Measurements from ENCODE around the gene TUBB6.

Gene TUBB6

DNA sequence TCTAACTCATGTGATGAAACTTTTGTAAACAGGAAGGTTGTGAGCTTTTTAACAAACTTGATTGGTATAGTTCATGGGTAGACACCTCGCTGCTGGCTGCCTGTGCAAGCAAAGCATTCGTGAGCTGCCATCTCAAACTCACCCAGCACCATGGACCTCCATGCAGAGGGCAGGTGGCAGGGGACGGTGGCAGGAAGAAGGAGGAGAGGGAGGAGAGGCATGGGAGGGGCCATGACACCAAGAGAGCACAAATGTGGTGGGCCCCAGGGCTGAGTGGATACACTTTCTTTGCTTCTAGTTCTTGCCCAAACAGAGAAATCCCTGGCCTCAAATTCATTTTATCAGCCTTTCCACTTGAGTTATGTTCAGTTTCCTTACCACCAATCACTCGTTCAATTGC is 39.9 kb downstream of the TUBB6 start:
- H3K4me1 ChIP-seq (ENCODE audit: control insufficient read depth in 1 of 2, insufficient read depth in 2 of 2, low read length in 2 of 2) = no peaks in the 10 kb centered on the region
- H3K27me3 ChIP-seq (ENCODE audit: low read depth, low read length) = no peaks in the 10 kb centered on the region
- H3K36me3 ChIP-seq (ENCODE audit: control insufficient read depth in 1 of 2, insufficient read depth in 2 of 2, low read length in 2 of 2) = peaks cover 67 to 74% of the 10 kb centered on the region in 2 donors
- H3K4me3 ChIP-seq (ENCODE audit: low read depth in 1 of 2, low read length in 2 of 2) = no peak overlapping the region
- H3K27ac ChIP-seq (ENCODE audit: low read length) = no peak overlapping the region
- no peaks in the 10 kb centered on the region for H3K9me3 ChIP-seq (ENCODE audit: control insufficient read depth in 1 of 2, low read length in 2 of 2)

- H3K4me3 ChIP-seq (ENCODE audit: low read depth in 1 of 2, low read length in 2 of 2) = no peak overlapping the region
- peaks cover 47 to 68% of the 10 kb centered on the region in 2 donors for H3K36me3 ChIP-seq (ENCODE audit: control insufficient read depth in 1 of 2, insufficient read depth in 2 of 2, low read length in 2 of 2)
- no peaks in the 10 kb centered on the region for H3K4me1 ChIP-seq (ENCODE audit: control insufficient read depth in 1 of 2, insufficient read depth in 2 of 2, low read length in 2 of 2)
- H3K27me3 ChIP-seq (ENCODE audit: low read depth, low read length) = no peaks in the 10 kb centered on the region
- no peak overlapping the region for H3K27ac ChIP-seq (ENCODE audit: low read length)
- H3K9me3 ChIP-seq (ENCODE audit: control insufficient read depth in 1 of 2, low read length in 2 of 2) = no peaks in the 10 kb centered on the region
Observed at GRCh38 chr18:12352188-12352587, 44.1 kb downstream of the TUBB6 start.

- H3K27ac ChIP-seq (ENCODE audit: low read length) = no peak overlapping the region
- H3K4me3 ChIP-seq (ENCODE audit: low read depth in 1 of 2, low read length in 2 of 2) = no peak overlapping the region
- peaks cover 0 to 3% of the 10 kb centered on the region in 2 donors for H3K4me1 ChIP-seq (ENCODE audit: control insufficient read depth in 1 of 2, insufficient read depth in 2 of 2, low read length in 2 of 2)
- H3K27me3 ChIP-seq (ENCODE audit: low read depth, low read length) = no peaks in the 10 kb centered on the region
- no peaks in the 10 kb centered on the region for H3K9me3 ChIP-seq (ENCODE audit: control insufficient read depth in 1 of 2, low read length in 2 of 2)
- peaks cover 46 to 55% of the 10 kb centered on the region in 2 donors for H3K36me3 ChIP-seq (ENCODE audit: control insufficient read depth in 1 of 2, insufficient read depth in 2 of 2, low read length in 2 of 2)
Observed at GRCh38 chr18:12359515-12359927, 51.5 kb downstream of the TUBB6 start.

GRCh38 chr18:12361770-12362378 is 53.8 kb downstream of the TUBB6 start:
- H3K27ac ChIP-seq (ENCODE audit: low read length) = peak overlapping the region; percentile 39
- no peak overlapping the region for H3K4me3 ChIP-seq (ENCODE audit: low read depth in 1 of 2, low read length in 2 of 2)
- peaks cover 50 to 55% of the 10 kb centered on the region in 2 donors for H3K36me3 ChIP-seq (ENCODE audit: control insufficient read depth in 1 of 2, insufficient read depth in 2 of 2, low read length in 2 of 2)
- no peaks in the 10 kb centered on the region for H3K9me3 ChIP-seq (ENCODE audit: control insufficient read depth in 1 of 2, low read length in 2 of 2)
- no peaks in the 10 kb centered on the region for H3K27me3 ChIP-seq (ENCODE audit: low read depth, low read length)
- H3K4me1 ChIP-seq (ENCODE audit: control insufficient read depth in 1 of 2, insufficient read depth in 2 of 2, low read length in 2 of 2) = peaks cover 0 to 12% of the 10 kb centered on the region in 2 donors

- Histone ChIP-seq H3K4me1 (ENCODE audit: control insufficient read depth in 1 of 2, insufficient read depth in 2 of 2, low read length in 2 of 2) (peaks cover 0 to 12% of the 10 kb centered on the region in 2 donors), H3K36me3 (ENCODE audit: control insufficient read depth in 1 of 2, insufficient read depth in 2 of 2, low read length in 2 of 2) (peaks cover 55 to 58% of the 10 kb centered on the region in 2 donors), H3K9me3 (ENCODE audit: control insufficient read depth in 1 of 2, low read length in 2 of 2) (no peaks in the 10 kb centered on the region), H3K4me3 (ENCODE audit: low read depth in 1 of 2, low read length in 2 of 2) (no peak overlapping the region), H3K27ac (ENCODE audit: low read length) (peak overlapping the region; percentile 6), H3K27me3 (ENCODE audit: low read depth, low read length) (no peaks in the 10 kb centered on the region)
Observed at GRCh38 chr18:12362473-12363174, 54.6 kb downstream of the TUBB6 start.

DNA sequence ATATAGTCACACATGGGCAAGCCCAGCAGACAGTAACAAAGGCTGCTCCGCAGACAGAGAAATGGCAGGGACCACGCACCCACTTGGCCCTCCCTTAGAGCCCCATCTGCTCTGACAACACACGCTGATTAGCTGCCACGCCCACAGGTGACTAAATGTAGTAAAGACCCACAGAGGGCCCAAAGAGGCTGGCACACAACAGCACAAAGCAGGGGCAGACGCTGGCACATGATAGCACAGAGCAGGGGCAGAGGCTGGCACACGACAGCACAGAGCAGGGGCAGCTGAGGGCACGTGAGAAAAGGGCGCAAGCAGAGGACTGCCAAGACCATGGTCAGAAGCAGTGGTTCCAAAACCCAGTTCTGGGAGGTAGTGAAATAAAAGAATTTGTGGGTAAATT is 58.3 kb downstream of the TUBB6 start:
- H3K36me3 ChIP-seq (ENCODE audit: control insufficient read depth in 1 of 2, insufficient read depth in 2 of 2, low read length in 2 of 2) = peaks cover 38 to 41% of the 10 kb centered on the region in 2 donors
- H3K4me1 ChIP-seq (ENCODE audit: control insufficient read depth in 1 of 2, insufficient read depth in 2 of 2, low read length in 2 of 2) = peaks cover 0 to 12% of the 10 kb centered on the region in 2 donors
- no peak overlapping the region for H3K4me3 ChIP-seq (ENCODE audit: low read depth in 1 of 2, low read length in 2 of 2)
- no peaks in the 10 kb centered on the region for H3K27me3 ChIP-seq (ENCODE audit: low read depth, low read length)
- no peaks in the 10 kb centered on the region for H3K9me3 ChIP-seq (ENCODE audit: control insufficient read depth in 1 of 2, low read length in 2 of 2)
- peak overlapping the region; percentile 40 for H3K27ac ChIP-seq (ENCODE audit: low read length)

DNA sequence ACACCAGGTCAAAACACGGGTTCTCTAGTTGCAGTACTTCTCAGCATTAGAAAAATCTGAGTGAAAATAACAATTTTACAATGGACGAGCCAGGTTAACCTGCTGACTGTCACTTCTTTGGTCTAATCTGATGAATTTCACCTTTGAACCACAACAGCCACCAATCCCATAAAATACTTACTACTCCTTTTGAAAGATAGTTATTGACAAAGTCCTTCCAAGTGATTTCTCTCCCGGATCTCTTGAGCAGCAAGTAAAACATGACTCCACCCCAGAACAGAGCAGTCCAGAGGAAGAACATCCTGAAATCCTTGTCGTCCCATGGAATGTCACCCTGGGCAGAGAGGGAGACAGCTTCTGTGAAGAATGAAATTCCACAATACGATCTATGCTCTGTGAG is 58.7 kb downstream of the TUBB6 start:
- Histone ChIP-seq H3K4me1 (ENCODE audit: control insufficient read depth in 1 of 2, insufficient read depth in 2 of 2, low read length in 2 of 2) (peaks cover 0 to 12% of the 10 kb centered on the region in 2 donors), H3K27me3 (ENCODE audit: low read depth, low read length) (no peaks in the 10 kb centered on the region), H3K4me3 (ENCODE audit: low read depth in 1 of 2, low read length in 2 of 2) (no peak overlapping the region), H3K36me3 (ENCODE audit: control insufficient read depth in 1 of 2, insufficient read depth in 2 of 2, low read length in 2 of 2) (peaks cover 37 to 41% of the 10 kb centered on the region in 2 donors), H3K9me3 (ENCODE audit: control insufficient read depth in 1 of 2, low read length in 2 of 2) (no peaks in the 10 kb centered on the region), H3K27ac (ENCODE audit: low read length) (peak overlapping the region; percentile 40)

DNA sequence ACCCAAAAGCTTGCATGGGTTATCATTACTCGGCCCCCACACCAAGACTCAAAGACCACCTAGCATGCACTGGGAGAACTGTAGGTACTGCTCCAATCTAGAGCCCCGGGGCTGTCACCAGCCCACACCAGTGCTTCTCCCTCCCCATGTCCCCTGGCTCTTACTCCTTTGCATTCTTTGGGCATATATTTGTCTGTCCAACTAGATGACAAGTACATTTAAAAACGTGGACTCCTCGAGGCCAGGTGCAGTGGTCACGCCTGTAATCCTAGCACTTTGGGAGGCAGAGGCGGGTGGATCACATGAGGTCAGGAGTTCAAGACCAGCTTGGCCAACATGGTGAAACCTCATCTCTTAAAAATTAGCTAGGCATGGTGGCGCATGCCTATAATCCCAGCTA is 61.2 kb downstream of the TUBB6 start:
- H3K4me1 ChIP-seq (ENCODE audit: control insufficient read depth in 1 of 2, insufficient read depth in 2 of 2, low read length in 2 of 2) = peaks cover 6 to 23% of the 10 kb centered on the region in 2 donors
- H3K27ac ChIP-seq (ENCODE audit: low read length) = no peak overlapping the region
- no peak overlapping the region for H3K4me3 ChIP-seq (ENCODE audit: low read depth in 1 of 2, low read length in 2 of 2)
- H3K27me3 ChIP-seq (ENCODE audit: low read depth, low read length) = no peaks in the 10 kb centered on the region
- no peaks in the 10 kb centered on the region for H3K9me3 ChIP-seq (ENCODE audit: control insufficient read depth in 1 of 2, low read length in 2 of 2)
- H3K36me3 ChIP-seq (ENCODE audit: control insufficient read depth in 1 of 2, insufficient read depth in 2 of 2, low read length in 2 of 2) = peaks cover 23 to 29% of the 10 kb centered on the region in 2 donors

- peaks cover 10 to 33% of the 10 kb centered on the region in 2 donors for H3K4me1 ChIP-seq (ENCODE audit: control insufficient read depth in 1 of 2, insufficient read depth in 2 of 2, low read length in 2 of 2)
Observed at GRCh38 chr18:12371590-12371989, 63.5 kb downstream of the TUBB6 start.

GRCh38 chr18:12372406-12372805 is 64.4 kb downstream of the TUBB6 start:
- Histone ChIP-seq H3K9me3 (ENCODE audit: control insufficient read depth in 1 of 2, low read length in 2 of 2) (no peaks in the 10 kb centered on the region), H3K27ac (ENCODE audit: low read length) (peak overlapping the region; percentile 7), H3K36me3 (ENCODE audit: control insufficient read depth in 1 of 2, insufficient read depth in 2 of 2, low read length in 2 of 2) (peaks cover 6 to 14% of the 10 kb centered on the region in 2 donors), H3K27me3 (ENCODE audit: low read depth, low read length) (no peaks in the 10 kb centered on the region), H3K4me3 (ENCODE audit: low read depth in 1 of 2, low read length in 2 of 2) (peak overlapping the region in 1 of 2 donors; percentile 5), H3K4me1 (ENCODE audit: control insufficient read depth in 1 of 2, insufficient read depth in 2 of 2, low read length in 2 of 2) (peaks cover 10 to 33% of the 10 kb centered on the region in 2 donors)

More at GRCh38 chr18:12371590-12371989, 63.5 kb downstream of the TUBB6 start:
- H3K4me3 ChIP-seq (ENCODE audit: low read depth in 1 of 2, low read length in 2 of 2) = no peak overlapping the region
- peaks cover 9 to 18% of the 10 kb centered on the region in 2 donors for H3K36me3 ChIP-seq (ENCODE audit: control insufficient read depth in 1 of 2, insufficient read depth in 2 of 2, low read length in 2 of 2)
- no peaks in the 10 kb centered on the region for H3K9me3 ChIP-seq (ENCODE audit: control insufficient read depth in 1 of 2, low read length in 2 of 2)
- H3K27me3 ChIP-seq (ENCODE audit: low read depth, low read length) = no peaks in the 10 kb centered on the region
- H3K27ac ChIP-seq (ENCODE audit: low read length) = peak overlapping the region; percentile 58

DNA sequence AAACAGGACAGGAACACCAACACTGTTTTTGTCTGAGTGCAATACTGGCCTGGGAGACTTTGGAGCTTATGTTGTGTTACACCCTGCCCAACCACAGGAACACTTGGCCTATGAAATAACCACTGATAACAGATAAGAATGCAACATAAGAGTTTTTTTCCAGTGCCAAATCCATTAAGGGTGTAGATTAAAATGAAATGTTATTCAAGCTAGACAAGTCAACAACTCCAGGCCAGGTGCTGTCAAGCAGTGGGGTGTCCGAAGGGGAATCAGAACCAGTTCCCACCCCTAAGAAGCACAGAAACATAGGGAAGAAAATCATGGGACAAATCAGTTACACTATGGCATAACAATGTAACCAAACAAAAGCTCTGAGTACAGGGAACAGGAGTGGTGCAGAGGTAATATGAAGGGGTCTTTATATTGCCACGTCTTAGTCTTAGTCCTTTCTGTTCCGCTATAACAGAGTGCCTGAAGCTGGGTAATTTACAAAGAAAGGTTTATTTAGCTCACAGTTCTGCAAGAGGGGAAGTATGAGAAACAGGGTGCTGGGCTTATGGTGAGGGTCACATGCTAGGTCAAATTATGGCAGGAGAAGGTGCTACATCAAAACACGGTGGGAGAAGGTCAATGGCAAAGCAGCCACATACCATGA is 65.2 kb downstream of the TUBB6 start:
- H3K27me3 ChIP-seq (ENCODE audit: low read depth, low read length) = no peaks in the 10 kb centered on the region
- H3K4me3 ChIP-seq (ENCODE audit: low read depth in 1 of 2, low read length in 2 of 2) = no peak overlapping the region
- peaks cover 10 to 33% of the 10 kb centered on the region in 2 donors for H3K4me1 ChIP-seq (ENCODE audit: control insufficient read depth in 1 of 2, insufficient read depth in 2 of 2, low read length in 2 of 2)
- H3K9me3 ChIP-seq (ENCODE audit: control insufficient read depth in 1 of 2, low read length in 2 of 2) = no peaks in the 10 kb centered on the region
- H3K36me3 ChIP-seq (ENCODE audit: control insufficient read depth in 1 of 2, insufficient read depth in 2 of 2, low read length in 2 of 2) = peaks cover 6 to 11% of the 10 kb centered on the region in 2 donors
- peak overlapping the region; percentile 32 for H3K27ac ChIP-seq (ENCODE audit: low read length)
